Measurements from ENCODE around the gene RYR3. TPM values are rescaled to one million over a fixed set of nuclear protein-coding genes. Genes with fewer than 3 reads are reported as not detected.

Gene RYR3
- total RNA-seq, 2 donors from 2014 or later: 9.7 to 9.9 TPM

GRCh38 chr15:33313491-33313890 is 2.7 kb downstream of the RYR3 start:
- DNase-seq (ENCODE audit: low spot score): no peak
- intact Hi-C loops (cut with DNase I): loop anchor here in 1 of 2 donors (10.0 kb wide), 1 partner anchor 291 kb away; no protein-coding TSS in a partner anchor

DNA sequence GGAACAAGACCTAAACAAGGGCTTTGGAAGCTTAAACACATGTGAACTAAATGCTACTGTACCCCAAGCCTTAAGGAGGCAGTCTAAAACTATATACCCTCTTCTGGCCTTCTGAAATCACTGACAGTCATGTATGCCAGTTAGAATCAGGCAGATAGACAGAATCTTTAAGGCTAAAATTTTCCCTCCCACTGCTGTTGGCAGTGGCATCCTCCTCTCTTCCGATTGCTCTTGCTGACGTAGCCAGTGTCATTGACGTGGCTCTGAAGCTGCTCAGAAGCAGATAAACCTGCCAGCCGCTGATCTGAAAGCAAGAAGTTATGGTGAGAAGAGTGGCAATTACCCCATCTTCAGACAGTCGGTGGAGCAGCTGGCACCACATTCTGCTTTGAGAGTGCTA is 3.3 kb downstream of the RYR3 start:
- intact Hi-C loops (cut with DNase I): loop anchor here in 1 of 2 donors (10.0 kb wide), 1 partner anchor 291 kb away; no protein-coding TSS in a partner anchor
- DNase-seq (ENCODE audit: low spot score): no peak

- intact Hi-C loops (cut with DNase I): loop anchor here in 1 of 2 donors (10.0 kb wide), 1 partner anchor 290 kb away; no protein-coding TSS in a partner anchor
- no peak for DNase-seq (ENCODE audit: low spot score)
Measured at GRCh38 chr15:33315044-33315443, 4.3 kb downstream of the RYR3 start.

DNA sequence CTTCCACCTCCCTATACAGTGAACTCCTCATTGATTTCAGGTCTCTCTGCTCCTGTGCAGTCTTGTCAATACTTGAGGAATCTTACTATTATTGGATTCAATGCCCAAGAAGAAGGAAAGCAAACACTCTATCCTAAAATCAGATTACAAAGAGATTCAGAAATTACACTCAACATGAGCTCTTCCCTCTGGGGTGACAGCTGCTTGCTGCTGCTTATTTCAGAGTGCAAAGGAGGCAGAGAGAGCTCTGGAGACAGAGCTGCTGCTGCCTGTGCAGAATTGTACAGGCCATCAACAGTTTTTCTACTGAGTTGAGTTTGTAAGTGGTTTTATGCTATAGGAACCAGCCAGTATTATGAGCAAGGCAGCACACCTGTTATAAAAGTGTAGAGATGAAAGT is 7.1 kb downstream of the RYR3 start:
- no peak for DNase-seq (ENCODE audit: low spot score)
- intact Hi-C loops (cut with DNase I): loop anchor here in 1 of 2 donors (10.0 kb wide), 1 partner anchor 287 kb away; no protein-coding TSS in a partner anchor

- no peak for DNase-seq (ENCODE audit: low spot score)
- intact Hi-C loops (cut with DNase I): loop anchor here in 1 of 2 donors (1.0 kb wide), 1 partner anchor 22 kb away; no protein-coding TSS in a partner anchor
Measured at GRCh38 chr15:33320017-33320416, 9.2 kb downstream of the RYR3 start.

GRCh38 chr15:33322091-33322490 is 11.3 kb downstream of the RYR3 start:
- intact Hi-C loops (cut with DNase I): no loop called here
- no peak for DNase-seq (ENCODE audit: low spot score)

GRCh38 chr15:33324609-33325008 is 13.8 kb downstream of the RYR3 start:
- no peak for DNase-seq (ENCODE audit: low spot score)
- intact Hi-C loops (cut with DNase I): no loop called here

DNA sequence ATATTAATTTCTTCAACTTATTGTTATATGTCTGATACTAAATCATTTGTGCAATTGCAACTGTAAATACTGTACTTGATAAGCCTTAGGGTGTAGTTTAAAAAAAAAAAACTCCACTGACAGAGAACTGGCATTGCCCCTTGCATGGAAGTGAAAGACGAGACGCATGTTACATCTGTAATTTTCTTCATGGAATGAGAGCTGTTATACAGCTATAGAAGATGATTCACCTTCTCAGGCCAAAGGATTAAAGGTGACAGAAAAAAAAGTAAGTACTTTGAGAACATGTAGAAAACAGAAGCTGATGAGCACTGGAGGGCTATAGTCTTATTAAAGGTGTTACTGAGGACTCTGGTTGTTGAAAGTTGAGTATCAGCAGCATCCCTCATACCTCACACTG is 16.1 kb downstream of the RYR3 start:
- intact Hi-C loops (cut with DNase I): no loop called here
- DNase-seq (ENCODE audit: low spot score): no peak

- no peak for DNase-seq (ENCODE audit: low spot score)
- intact Hi-C loops (cut with DNase I): no loop called here
Measured at GRCh38 chr15:33328106-33328505, 17.3 kb downstream of the RYR3 start.

DNA sequence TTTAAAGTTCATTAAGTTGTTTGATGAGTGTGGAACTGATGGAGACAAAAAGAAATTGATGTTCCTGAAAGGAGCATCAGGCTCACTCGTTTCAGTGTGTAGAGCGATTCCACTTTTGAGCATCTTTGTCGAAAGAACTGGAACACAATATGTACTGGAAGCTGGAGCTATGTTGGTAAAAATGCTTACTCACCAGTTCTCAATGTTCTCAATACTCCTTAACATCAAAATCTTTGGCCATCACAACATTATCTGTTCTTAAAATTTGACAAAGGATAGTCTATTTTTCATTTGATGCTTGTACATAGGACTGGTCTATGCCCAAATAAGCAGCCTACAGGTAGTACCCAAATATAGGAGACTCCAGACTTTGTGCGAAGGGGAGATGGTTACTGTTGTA is 18.7 kb downstream of the RYR3 start:
- intact Hi-C loops (cut with DNase I): no loop called here
- DNase-seq (ENCODE audit: low spot score): no peak

DNA sequence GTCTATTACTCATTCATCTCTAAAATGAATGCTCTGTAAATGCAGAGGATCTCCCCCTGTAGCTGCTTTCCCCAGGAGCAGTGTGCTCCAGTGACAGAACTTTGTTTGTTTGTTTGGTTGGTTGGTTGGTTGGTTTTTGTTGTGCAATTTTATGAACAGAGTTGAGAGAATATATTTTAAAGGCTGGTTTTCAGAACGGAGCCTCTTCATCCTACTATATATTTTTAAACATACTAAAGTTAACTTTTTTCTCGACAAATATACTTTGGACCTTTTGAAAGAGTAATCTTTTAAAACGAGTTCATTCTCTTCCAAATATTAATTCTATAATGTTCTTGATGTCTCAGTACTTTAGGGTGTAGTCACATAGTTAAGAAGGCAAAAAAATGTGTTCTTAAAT is 20.2 kb downstream of the RYR3 start:
- no peak for DNase-seq (ENCODE audit: low spot score)
- intact Hi-C loops (cut with DNase I): no loop called here

GRCh38 chr15:33341953-33342352 is 31.2 kb downstream of the RYR3 start:
- intact Hi-C loops (cut with DNase I): loop anchor here in 1 of 2 donors (1.0 kb wide), 1 partner anchor 22 kb away; no protein-coding TSS in a partner anchor
- DNase-seq (ENCODE audit: low spot score): no peak

- intact Hi-C loops (cut with DNase I): no loop called here
Measured at GRCh38 chr15:33343275-33343674, 32.5 kb downstream of the RYR3 start.

DNA sequence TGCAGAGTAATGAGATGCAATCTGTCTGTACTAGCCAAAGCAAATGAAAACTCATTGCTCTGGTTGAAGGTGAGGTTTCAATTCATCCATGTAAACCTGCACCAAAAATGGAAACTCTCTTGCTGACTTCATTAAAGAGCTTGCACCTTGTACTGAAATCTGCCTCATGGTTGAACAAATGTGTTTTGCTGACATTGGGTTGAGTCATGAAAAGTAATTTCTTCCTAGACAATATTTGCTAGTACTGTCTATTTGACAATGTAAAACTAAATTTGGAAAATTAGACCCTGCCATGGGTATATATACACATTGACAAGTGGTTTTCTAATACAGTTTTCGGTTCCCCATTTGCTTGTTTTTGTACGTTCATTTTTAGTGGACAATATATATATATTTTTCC is 33.3 kb downstream of the RYR3 start:
- intact Hi-C loops (cut with DNase I): no loop called here
- DNase-seq (ENCODE audit: low spot score): no peak

More at GRCh38 chr15:33343275-33343674, 32.5 kb downstream of the RYR3 start:
- DNase-seq (ENCODE audit: low spot score): no peak

- intact Hi-C loops (cut with DNase I): no loop called here
- no peak for DNase-seq (ENCODE audit: low spot score)
Measured at GRCh38 chr15:33344530-33344929, 33.8 kb downstream of the RYR3 start.

GRCh38 chr15:33354411-33354810 is 43.6 kb downstream of the RYR3 start:
- intact Hi-C loops (cut with DNase I): no loop called here
- DNase-seq (ENCODE audit: low spot score): no peak

- no peak for DNase-seq (ENCODE audit: low spot score)
- intact Hi-C loops (cut with DNase I): no loop called here
Measured at GRCh38 chr15:33357845-33358244, 47.1 kb downstream of the RYR3 start.

- DNase-seq (ENCODE audit: low spot score): no peak
- intact Hi-C loops (cut with DNase I): no loop called here
Measured at GRCh38 chr15:33358306-33358705, 47.5 kb downstream of the RYR3 start.

- DNase-seq (ENCODE audit: low spot score): no peak
- intact Hi-C loops (cut with DNase I): no loop called here
Measured at GRCh38 chr15:33360886-33361285, 50.1 kb downstream of the RYR3 start.

GRCh38 chr15:33369941-33370622 is 59.3 kb downstream of the RYR3 start:
- intact Hi-C loops (cut with DNase I): no loop called here
- no peak for DNase-seq (ENCODE audit: low spot score)

GRCh38 chr15:33370623-33371020 is 59.9 kb downstream of the RYR3 start:
- intact Hi-C loops (cut with DNase I): no loop called here
- no peak for DNase-seq (ENCODE audit: low spot score)

All from posterior vena cava (tissue), 2 donors.